ENCODE results near the gene CAV3. TPM values are rescaled to one million over a fixed set of nuclear protein-coding genes. Genes with fewer than 3 reads are reported as not detected.

CAV3 gene
- total and polyA plus RNA-seq, 9 of the 15 experiments (the other 6 are each of a cell fraction or from before 2014, with no cell fraction given) = not detected

DNA sequence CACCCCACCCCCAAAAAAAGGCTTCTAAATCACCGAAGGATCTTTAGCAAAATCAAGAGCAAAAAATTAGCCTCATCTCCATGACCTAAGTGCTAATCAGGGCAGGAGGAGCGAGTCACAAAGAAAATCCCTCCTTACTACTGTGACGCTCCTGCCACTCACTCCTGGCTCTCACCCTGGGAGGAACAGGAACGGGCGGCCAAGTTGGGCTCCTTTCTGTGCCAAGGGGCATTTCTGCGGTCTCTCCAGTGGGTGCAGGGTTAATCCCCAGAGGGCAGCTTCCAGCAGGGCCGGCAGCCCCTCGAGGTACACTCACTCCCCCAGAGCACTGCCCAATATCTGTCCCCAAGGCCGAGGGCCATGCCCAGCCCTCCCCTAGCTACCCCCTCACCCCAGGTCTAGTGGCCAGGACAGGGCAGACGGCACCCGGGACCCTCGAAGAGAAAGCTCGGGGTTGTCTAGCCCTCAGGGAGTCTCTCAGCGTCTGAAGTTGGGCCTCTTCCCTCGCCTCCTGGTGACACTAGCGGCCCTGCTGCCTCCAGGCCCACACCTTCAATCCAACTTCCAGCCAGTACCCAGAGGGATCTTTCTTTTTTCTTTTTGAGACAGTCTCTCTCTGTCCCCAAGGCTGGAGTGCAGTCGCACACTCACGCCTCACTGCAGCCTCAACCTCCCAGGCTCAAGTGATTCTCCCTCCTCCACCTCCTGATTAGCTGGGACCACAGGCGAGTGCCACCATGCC, 706 bp downstream of the CAV3 start:
- H3K9me3 ChIP-seq (replicated peaks; ENCODE audit: control insufficient read depth, insufficient read depth, low read depth, low read length) = no peaks in the 10 kb centered on the region
- H3K79me2 ChIP-seq (ENCODE audit: control insufficient read depth, insufficient read depth, low read length) = no peaks in the 10 kb centered on the region
- H3K4me1 ChIP-seq (replicated peaks in 1 of 2; ENCODE audit: control insufficient read depth in 2 of 2, insufficient read depth in 2 of 2, low read length in 2 of 2) = no peaks in the 10 kb centered on the region
- DNase-seq (ENCODE audit: extremely low read depth in 1 of 4, low spot score in 3 of 4) (no peak), ATAC-seq (no peak; the same call in 2 of the 3 replicates), FAIRE-seq (no peak)
- peaks cover 26 to 67% of the 10 kb centered on the region in 2 experiments for H3K27me3 ChIP-seq (ENCODE audit: control insufficient read depth in 2 of 2, insufficient read depth in 2 of 2, low read length in 2 of 2)
- no TSS peak for BruUV-seq (replicated peaks)
- no peak overlapping the region for H3K9ac ChIP-seq (ENCODE audit: insufficient read depth in 1 of 2, low read depth in 2 of 2, low read length in 2 of 2)
- H3K27ac ChIP-seq (ENCODE audit: extremely low read depth, low read depth, low read length) = no peak overlapping the region
- no peaks in the 10 kb centered on the region for H3K36me3 ChIP-seq (ENCODE audit: control insufficient read depth, insufficient read depth, low read length)
- H3K4me3 ChIP-seq = no peak overlapping the region
- peaks cover 3% of the 10 kb centered on the region for H3K9me1 ChIP-seq (ENCODE audit: control insufficient read depth, insufficient read depth, low read length)
- H3K4me2 ChIP-seq (ENCODE audit: insufficient read depth, low read length) = no peak overlapping the region
- POLR2A ChIA-PET = interaction anchor here (0.7 kb wide), 1 partner anchor 29 kb away, joined by 4 read pairs; no protein-coding TSS in a partner anchor
- H2AFZ ChIP-seq (ENCODE audit: low read depth, low read length) = no peak overlapping the region
- intact Hi-C loops (cut with micrococcal nuclease) = no loop called here
- CTCF ChIA-PET (ENCODE audit: low intra/inter-chr PET ratio) = no interaction called here
- in situ Hi-C loops (cut with MboI) = no loop called here
- peaks cover 3% of the 10 kb centered on the region; the same call in 1 of the 2 replicates for H4K20me1 ChIP-seq (replicated peaks; ENCODE audit: control insufficient read depth, insufficient read depth, low read length)
- WGBS (ENCODE audit: insufficient coverage, low coverage, missing lambda C conversion rate) = 3% methylated on average over 19 of the region's 19 CpGs
- TF ChIP-seq ZNF324 (CRISPR knock-in tag; IDR thresholded peaks at IDR 0.05) (no peak), CXXC5 (CRISPR knock-in tag; IDR thresholded peaks at IDR 0.05) (no peak), RHOXF2B (CRISPR knock-in tag; conservative IDR thresholded peaks at IDR 0.05) (no peak)

DNA sequence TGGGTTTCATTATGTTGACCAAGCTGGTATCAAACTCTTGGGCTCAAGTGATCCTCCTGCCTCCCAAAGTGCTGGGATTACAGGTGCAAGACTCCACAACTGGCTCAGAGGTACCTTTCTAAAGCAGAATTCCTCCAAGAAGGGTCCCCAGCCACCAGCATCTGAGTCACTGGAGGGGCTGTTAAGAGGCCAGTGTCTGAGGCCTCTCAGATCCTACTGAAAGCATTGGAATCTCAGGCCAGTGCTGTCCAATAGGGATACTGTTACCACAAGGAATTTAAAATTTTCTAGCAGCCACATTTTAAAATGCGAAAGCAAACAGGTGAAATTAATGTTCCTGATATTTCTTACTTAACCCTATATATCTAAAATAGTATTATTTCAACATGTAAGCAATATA, 1.3 kb downstream of the CAV3 start:
- Histone ChIP-seq H3K9me3 (replicated peaks; ENCODE audit: control insufficient read depth, insufficient read depth, low read depth, low read length) (no peaks in the 10 kb centered on the region), H3K36me3 (ENCODE audit: control insufficient read depth, insufficient read depth, low read length) (no peaks in the 10 kb centered on the region), H3K27ac (ENCODE audit: extremely low read depth, low read depth, low read length) (no peak overlapping the region), H3K27me3 (ENCODE audit: control insufficient read depth in 2 of 2, insufficient read depth in 2 of 2, low read length in 2 of 2) (peaks cover 26 to 67% of the 10 kb centered on the region in 2 experiments), H3K79me2 (ENCODE audit: control insufficient read depth, insufficient read depth, low read length) (no peaks in the 10 kb centered on the region), H3K9ac (ENCODE audit: insufficient read depth in 1 of 2, low read depth in 2 of 2, low read length in 2 of 2) (no peak overlapping the region), H2AFZ (ENCODE audit: low read depth, low read length) (no peak overlapping the region), H3K4me1 (replicated peaks in 1 of 2; ENCODE audit: control insufficient read depth in 2 of 2, insufficient read depth in 2 of 2, low read length in 2 of 2) (no peaks in the 10 kb centered on the region), H3K9me1 (ENCODE audit: control insufficient read depth, insufficient read depth, low read length) (peaks cover 3% of the 10 kb centered on the region), H3K4me3 (no peak overlapping the region), H4K20me1 (replicated peaks; ENCODE audit: control insufficient read depth, insufficient read depth, low read length) (peaks cover 4% of the 10 kb centered on the region; the same call in 1 of the 2 replicates), H3K4me2 (ENCODE audit: insufficient read depth, low read length) (no peak overlapping the region)
- in situ Hi-C loops (cut with MboI) = no loop called here
- DNase-seq (ENCODE audit: extremely low read depth in 1 of 4, low spot score in 3 of 4) = no peak
- no peak for ATAC-seq
- intact Hi-C loops (cut with micrococcal nuclease) = no loop called here
- CTCF ChIA-PET (ENCODE audit: low intra/inter-chr PET ratio) = no interaction called here
- no peak for FAIRE-seq
- no peak for TF ChIP-seq TEAD1 (CRISPR knock-in tag; IDR thresholded peaks at IDR 0.05)
- no peak for TF ChIP-seq NR3C1 (CRISPR knock-in tag; IDR thresholded peaks at IDR 0.05)
- TF ChIP-seq, protein P1, sequence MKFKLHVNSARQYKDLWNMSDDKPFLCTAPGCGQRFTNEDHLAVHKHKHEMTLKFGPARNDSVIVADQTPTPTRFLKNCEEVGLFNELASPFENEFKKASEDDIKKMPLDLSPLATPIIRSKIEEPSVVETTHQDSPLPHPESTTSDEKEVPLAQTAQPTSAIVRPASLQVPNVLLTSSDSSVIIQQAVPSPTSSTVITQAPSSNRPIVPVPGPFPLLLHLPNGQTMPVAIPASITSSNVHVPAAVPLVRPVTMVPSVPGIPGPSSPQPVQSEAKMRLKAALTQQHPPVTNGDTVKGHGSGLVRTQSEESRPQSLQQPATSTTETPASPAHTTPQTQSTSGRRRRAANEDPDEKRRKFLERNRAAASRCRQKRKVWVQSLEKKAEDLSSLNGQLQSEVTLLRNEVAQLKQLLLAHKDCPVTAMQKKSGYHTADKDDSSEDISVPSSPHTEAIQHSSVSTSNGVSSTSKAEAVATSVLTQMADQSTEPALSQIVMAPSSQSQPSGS (CRISPR knock-in tag; IDR thresholded peaks at IDR 0.05) = no peak
- no peak for TF ChIP-seq FOS (IDR thresholded peaks at IDR 0.05; ENCODE audit: extremely low read depth, insufficient read length)
- 0% methylated on average over 1 of the region's 1 CpG for WGBS (ENCODE audit: insufficient coverage, low coverage, missing lambda C conversion rate)
- no TSS peak for BruUV-seq (replicated peaks)
- POLR2A ChIA-PET = no interaction called here
